Measurements from ENCODE around the gene SULT2B1.
A peak's percentile ranks its signal among the peaks of the same experiment; 100 is the strongest.

The SULT2B1 gene

DNA sequence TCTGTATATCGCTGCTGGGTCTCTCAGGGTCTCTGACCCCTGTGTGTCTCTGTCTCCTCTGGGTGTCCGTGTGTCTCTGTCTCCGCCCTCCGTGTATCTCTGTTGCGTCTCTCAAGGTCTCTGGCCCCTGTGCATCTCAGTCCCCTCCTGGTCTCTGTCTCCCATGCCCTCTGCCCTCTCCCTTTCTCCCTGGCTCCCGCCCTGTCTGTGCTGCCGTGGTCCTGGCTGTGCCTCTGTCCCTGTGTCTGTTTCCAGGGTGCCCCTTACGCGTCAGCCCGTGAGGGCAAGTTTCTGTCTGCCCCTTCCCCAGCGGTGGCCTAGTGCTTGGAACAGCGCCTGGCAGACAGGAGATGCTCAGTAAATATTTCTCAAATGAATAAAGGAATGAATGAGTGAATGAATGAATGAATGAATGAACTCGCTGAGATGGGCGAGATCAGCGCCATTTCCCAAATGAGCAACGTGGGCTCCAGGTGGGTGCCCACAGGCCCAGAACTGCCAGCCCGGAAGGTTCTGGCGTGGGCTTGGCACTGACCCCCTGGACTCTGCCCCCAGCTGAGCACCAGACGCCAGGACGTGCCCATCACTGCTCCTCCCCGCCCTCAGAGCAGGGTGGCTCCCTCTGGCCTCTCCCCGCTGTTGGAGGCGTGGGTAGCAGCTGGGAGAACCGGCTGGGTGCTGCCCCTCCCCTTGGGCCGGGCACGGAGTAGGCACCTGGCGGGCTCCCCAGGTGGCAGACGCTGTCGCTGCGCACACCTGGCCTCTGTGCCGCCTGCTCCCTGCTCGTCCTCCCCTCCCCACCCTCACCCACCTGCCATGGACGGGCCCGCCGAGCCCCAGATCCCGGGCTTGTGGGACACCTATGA is at the start of gene SULT2B1:
Gene SULT2B1 (plus strand): TSS at position 736 of the 866 bp plus-strand sequence. CDS start 81 bp downstream, at position 817.
- DNase-seq (ENCODE audit: extremely low spot score) = no peak
- ChIA-PET POLR2A (interaction anchor here (0.6 kb wide), 1 partner anchor 61 kb away, joined by 3 read pairs; no protein-coding TSS in a partner anchor), CTCF (interaction anchor here (0.8 to 1.6 kb wide), 2 partner anchors 33 to 37 kb away, joined by 3 to 5 read pairs; no protein-coding TSS in a partner anchor)
- TF ChIP-seq, protein P1, sequence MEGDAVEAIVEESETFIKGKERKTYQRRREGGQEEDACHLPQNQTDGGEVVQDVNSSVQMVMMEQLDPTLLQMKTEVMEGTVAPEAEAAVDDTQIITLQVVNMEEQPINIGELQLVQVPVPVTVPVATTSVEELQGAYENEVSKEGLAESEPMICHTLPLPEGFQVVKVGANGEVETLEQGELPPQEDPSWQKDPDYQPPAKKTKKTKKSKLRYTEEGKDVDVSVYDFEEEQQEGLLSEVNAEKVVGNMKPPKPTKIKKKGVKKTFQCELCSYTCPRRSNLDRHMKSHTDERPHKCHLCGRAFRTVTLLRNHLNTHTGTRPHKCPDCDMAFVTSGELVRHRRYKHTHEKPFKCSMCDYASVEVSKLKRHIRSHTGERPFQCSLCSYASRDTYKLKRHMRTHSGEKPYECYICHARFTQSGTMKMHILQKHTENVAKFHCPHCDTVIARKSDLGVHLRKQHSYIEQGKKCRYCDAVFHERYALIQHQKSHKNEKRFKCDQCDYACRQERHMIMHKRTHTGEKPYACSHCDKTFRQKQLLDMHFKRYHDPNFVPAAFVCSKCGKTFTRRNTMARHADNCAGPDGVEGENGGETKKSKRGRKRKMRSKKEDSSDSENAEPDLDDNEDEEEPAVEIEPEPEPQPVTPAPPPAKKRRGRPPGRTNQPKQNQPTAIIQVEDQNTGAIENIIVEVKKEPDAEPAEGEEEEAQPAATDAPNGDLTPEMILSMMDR (IDR thresholded peaks at IDR 0.05; ENCODE audit: control extremely low read depth, extremely low read depth, low read depth, missing control alignments) = no peak

DNA sequence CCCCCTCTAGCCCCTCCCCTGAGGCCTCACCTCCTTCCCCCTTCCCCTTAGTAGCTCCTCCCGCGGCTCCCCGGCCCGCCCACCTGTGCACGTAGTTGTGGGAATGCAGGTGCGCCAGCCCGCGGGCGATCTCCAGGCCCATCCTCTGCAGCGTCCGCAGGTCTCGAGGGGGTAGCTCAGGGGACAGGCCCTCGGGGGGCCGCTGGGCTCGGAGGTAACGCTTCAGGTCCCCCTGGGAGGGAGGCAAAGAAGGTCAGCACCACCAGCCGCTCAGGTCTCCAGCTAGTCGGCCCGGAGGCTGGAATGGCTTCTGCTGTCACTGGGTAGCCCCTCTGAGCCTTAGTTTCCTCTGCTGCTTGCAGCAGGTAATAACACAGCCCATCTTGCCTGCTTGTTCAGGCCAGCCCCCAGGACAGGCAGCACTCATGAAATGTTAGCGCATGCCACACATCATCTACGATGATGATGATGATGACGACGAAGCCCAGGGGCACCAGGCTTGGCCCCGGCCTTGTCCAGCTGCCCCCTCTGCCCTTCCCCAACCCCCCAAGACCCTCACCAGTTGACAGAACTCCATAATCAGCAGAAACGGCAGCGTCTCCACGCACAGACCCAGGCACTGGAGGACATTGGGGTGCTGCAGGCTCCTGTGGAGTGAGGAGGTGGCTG is 49.5 kb upstream of the SULT2B1 start:
- ChIA-PET CTCF (interaction anchor here (0.7 to 8.3 kb wide), 5 partner anchors 9 to 188 kb away, joined by 3 to 133 read pairs (median 4); no protein-coding TSS in a partner anchor), POLR2A (interaction anchor here (0.6 kb wide), 2 partner anchors 101 to 460 kb away, joined by 3 to 6 read pairs; no protein-coding TSS in a partner anchor)
- no peak for DNase-seq (ENCODE audit: extremely low spot score)
- TF ChIP-seq, protein P1 (IDR thresholded peaks at IDR 0.05; ENCODE audit: control extremely low read depth, extremely low read depth, low read depth, missing control alignments) = no peak

DNA sequence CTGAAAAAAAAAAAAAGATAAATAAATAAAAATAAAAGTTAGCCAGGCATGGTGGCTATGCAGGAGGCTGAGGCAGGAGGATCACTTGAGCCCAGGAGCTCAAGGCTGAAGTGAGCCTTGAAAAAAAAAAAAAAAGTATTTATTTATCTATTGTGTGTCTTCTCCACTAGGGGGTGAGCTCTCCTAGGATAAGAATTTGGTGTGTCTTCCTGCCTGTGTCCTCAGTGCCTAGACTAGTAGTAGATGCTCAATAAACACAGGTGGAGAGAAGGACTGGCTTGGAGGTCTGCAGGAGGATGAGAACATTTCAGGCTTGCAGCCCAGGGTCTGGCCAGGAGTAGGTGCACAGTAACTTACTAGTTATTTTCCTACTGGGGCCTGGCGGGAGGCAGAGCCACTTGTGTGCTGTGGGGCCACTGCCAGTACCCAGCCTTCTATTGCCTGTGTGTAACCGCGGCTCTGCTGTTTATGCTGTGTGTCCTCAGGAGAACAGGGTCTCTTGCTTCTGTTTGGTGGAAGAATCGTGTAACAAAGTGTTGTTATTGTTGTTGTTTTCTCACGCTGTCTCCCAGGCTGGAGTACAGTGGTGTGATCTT is 45.7 kb upstream of the SULT2B1 start:
- ChIA-PET CTCF (interaction anchor here (0.7 to 8.3 kb wide), 11 partner anchors 10 to 193 kb away, joined by 3 to 133 read pairs (median 5); no protein-coding TSS in a partner anchor), POLR2A (interaction anchor here (0.6 kb wide), 1 partner anchor 149 kb away, joined by 8 read pairs; no protein-coding TSS in a partner anchor)
- peak; percentile 58 for DNase-seq (ENCODE audit: extremely low spot score)
- TF ChIP-seq, protein P1 (IDR thresholded peaks at IDR 0.05; ENCODE audit: control extremely low read depth, extremely low read depth, low read depth, missing control alignments) = peak; percentile 27

DNA sequence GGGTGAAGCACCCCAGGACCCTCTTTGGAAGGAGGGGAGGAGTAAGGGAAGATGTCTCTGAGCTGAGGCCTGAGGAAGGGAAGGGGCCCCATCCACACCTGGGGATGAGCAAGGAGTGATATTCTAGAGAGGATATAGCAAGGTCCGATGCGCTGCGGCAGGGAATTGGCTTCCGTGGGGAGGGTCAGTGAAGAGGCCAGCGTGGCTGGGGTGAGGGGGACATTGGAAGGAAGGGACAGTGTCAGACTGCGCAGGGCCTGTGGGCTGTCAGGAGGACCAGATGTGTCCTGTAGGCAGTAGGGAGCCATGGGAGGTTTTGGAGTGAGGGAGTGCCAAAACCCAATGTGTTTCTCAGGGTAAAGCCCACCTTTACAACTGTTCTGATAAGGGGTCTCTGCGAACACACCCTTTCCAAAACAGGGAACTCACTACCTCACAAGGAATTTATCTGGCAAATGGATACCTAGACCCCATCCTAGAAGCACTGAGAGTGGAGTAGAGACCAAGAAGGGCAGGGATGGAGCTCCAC is 44.0 kb upstream of the SULT2B1 start:
- no peak for DNase-seq (ENCODE audit: extremely low spot score)
- TF ChIP-seq, protein P1 (IDR thresholded peaks at IDR 0.05; ENCODE audit: control extremely low read depth, extremely low read depth, low read depth, missing control alignments) = no peak
- POLR2A ChIA-PET = no interaction called here

DNA sequence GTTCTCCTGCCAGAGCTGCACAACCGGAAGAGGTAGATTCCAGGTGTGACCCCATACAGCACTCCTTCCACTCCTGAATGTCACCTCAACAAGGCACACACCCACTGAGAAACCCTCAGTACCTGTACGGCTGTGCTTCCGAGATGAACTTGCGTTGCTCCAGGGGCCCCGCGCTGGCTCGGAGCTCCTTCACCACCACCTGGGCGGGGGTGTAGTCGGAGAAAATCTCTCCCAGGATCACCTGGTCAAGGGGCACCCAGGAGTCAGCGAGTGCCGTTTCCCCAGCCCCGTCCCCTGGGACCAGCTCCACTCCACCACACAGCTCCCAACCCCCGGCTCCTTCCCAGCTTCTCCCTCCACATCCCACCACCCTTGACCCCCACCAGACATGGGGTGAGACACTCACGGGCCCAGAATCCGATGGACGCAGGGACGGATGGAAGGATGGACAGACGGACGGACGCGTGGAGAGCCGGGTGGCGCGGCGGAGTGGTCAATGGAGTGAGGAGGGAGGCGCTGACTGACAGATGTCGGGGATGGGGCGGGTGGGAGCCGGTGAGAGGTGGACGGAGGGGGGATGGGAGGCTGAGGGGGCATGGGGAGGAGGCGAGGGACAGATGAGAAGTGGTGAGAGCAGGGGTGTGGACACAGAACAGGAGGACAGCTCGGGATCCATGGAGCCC is 43.1 kb upstream of the SULT2B1 start:
- TF ChIP-seq, protein P1 (IDR thresholded peaks at IDR 0.05; ENCODE audit: control extremely low read depth, extremely low read depth, low read depth, missing control alignments) = no peak
- CTCF ChIA-PET = interaction anchor here (1.0 to 8.3 kb wide), 3 partner anchors 18 to 99 kb away, joined by 3 to 133 read pairs (median 8); no protein-coding TSS in a partner anchor
- POLR2A ChIA-PET = interaction anchor here (0.5 kb wide), 1 partner anchor 105 kb away, joined by 4 read pairs; no protein-coding TSS in a partner anchor
- DNase-seq (ENCODE audit: extremely low spot score) = no peak

More for the DNA sequence above, 44.0 kb upstream of the SULT2B1 start:
- CTCF ChIA-PET = interaction anchor here (1.0 to 8.3 kb wide), 9 partner anchors 11 to 100 kb away, joined by 3 to 133 read pairs (median 5); no protein-coding TSS in a partner anchor
